HL-60 (cell line): ENCODE measurements around the gene RBBP7.
"Not testable (repeated sequence)": the region's sequence is repeated elsewhere in the genome, so short reads cannot be mapped to it uniquely, and the experiment has no call there.

Experiments
- DNase-seq, 2 experiments: peaks; one replicate each; pipeline ENCODE4 v3.0.0-alpha.2; 2010 to 2020; ENCODE audit warnings: low read depth in 1 of 2, low spot score in 1 of 2
- H3K27ac ChIP-seq: fragments of 250-450 bp; sonication (Bioruptor Pico); replicated peaks from 2 replicates; pipeline ENCODE4 v1.5.1; 2020; ENCODE audit warnings: mild to moderate bottlenecking, moderate library complexity
- H3K27me3 ChIP-seq: fragments of 250-450 bp; sonication (Bioruptor Pico); 2 replicates; pipeline ENCODE4 v1.5.1; 2021; ENCODE audit warnings: mild to moderate bottlenecking, moderate library complexity; ENCODE audit not compliant: insufficient read depth, poor library complexity, severe bottlenecking
- H3K4me3 ChIP-seq: replicated peaks from 2 replicates; pipeline ENCODE4 v1.5.1; 2011; ENCODE audit warnings: mild to moderate bottlenecking, control low read depth, low read length; ENCODE audit not compliant: insufficient read depth
- GABPA ChIP-seq: IDR thresholded peaks from 2 replicates; pipeline ENCODE4 v1.6.1; 2012; ENCODE audit warnings: low read depth
- POLR2AphosphoS5 ChIP-seq: IDR thresholded peaks from 2 replicates; pipeline ENCODE4 v1.6.1; 2012; ENCODE audit warnings: low read depth
- SPI1 ChIP-seq: IDR thresholded peaks from 2 replicates; pipeline ENCODE4 v1.6.1; 2012; ENCODE audit warnings: low read depth, mild to moderate bottlenecking, borderline replicate concordance
- TF ChIP-seq, protein P1 (sequence below): IDR thresholded peaks from 2 replicates; pipeline ENCODE4 v1.6.1; 2012; ENCODE audit warnings: low read depth; ENCODE audit not compliant: insufficient replicate concordance
- TF ChIP-seq, protein P2 (sequence below): IDR thresholded peaks from one replicate; pipeline ENCODE4 v1.5.1; 2011; ENCODE audit warnings: low read length, control low read depth, inconsistent platforms; ENCODE audit not compliant: insufficient read depth

RBBP7 gene

DNA sequence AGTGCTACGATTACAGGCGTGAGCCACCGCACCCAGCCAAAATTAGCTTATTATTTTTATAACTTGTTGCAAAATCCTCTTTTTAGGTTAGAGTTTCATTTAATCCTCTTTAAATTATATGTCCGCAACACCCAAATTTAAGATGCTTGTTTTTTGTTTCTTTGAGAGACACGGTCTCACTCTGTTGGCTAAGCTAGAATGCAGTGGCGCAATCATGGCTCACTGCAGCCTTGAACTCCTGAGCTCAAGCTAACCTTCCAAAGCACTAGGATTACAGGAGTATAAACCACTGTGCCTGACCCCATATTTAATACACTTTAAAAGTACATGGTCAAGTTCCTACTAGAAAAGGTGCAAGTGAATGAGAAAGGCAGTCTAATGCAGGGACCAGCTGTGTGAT, 2.2 kb downstream of the RBBP7 start:
- no peak overlapping the region for H3K27ac ChIP-seq
- peak overlapping the region; percentile 67; the same call in 1 of the 2 replicates for H3K4me3 ChIP-seq
- TF ChIP-seq SPI1 (no peak), GABPA (no peak), POLR2AphosphoS5 (no peak)
- TF ChIP-seq, protein P1, sequence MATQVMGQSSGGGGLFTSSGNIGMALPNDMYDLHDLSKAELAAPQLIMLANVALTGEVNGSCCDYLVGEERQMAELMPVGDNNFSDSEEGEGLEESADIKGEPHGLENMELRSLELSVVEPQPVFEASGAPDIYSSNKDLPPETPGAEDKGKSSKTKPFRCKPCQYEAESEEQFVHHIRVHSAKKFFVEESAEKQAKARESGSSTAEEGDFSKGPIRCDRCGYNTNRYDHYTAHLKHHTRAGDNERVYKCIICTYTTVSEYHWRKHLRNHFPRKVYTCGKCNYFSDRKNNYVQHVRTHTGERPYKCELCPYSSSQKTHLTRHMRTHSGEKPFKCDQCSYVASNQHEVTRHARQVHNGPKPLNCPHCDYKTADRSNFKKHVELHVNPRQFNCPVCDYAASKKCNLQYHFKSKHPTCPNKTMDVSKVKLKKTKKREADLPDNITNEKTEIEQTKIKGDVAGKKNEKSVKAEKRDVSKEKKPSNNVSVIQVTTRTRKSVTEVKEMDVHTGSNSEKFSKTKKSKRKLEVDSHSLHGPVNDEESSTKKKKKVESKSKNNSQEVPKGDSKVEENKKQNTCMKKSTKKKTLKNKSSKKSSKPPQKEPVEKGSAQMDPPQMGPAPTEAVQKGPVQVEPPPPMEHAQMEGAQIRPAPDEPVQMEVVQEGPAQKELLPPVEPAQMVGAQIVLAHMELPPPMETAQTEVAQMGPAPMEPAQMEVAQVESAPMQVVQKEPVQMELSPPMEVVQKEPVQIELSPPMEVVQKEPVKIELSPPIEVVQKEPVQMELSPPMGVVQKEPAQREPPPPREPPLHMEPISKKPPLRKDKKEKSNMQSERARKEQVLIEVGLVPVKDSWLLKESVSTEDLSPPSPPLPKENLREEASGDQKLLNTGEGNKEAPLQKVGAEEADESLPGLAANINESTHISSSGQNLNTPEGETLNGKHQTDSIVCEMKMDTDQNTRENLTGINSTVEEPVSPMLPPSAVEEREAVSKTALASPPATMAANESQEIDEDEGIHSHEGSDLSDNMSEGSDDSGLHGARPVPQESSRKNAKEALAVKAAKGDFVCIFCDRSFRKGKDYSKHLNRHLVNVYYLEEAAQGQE, result no peak
- TF ChIP-seq, protein P2, sequence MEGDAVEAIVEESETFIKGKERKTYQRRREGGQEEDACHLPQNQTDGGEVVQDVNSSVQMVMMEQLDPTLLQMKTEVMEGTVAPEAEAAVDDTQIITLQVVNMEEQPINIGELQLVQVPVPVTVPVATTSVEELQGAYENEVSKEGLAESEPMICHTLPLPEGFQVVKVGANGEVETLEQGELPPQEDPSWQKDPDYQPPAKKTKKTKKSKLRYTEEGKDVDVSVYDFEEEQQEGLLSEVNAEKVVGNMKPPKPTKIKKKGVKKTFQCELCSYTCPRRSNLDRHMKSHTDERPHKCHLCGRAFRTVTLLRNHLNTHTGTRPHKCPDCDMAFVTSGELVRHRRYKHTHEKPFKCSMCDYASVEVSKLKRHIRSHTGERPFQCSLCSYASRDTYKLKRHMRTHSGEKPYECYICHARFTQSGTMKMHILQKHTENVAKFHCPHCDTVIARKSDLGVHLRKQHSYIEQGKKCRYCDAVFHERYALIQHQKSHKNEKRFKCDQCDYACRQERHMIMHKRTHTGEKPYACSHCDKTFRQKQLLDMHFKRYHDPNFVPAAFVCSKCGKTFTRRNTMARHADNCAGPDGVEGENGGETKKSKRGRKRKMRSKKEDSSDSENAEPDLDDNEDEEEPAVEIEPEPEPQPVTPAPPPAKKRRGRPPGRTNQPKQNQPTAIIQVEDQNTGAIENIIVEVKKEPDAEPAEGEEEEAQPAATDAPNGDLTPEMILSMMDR, result no peak
- no peaks in the 10 kb centered on the region for H3K27me3 ChIP-seq
- DNase-seq, result no peak

DNA sequence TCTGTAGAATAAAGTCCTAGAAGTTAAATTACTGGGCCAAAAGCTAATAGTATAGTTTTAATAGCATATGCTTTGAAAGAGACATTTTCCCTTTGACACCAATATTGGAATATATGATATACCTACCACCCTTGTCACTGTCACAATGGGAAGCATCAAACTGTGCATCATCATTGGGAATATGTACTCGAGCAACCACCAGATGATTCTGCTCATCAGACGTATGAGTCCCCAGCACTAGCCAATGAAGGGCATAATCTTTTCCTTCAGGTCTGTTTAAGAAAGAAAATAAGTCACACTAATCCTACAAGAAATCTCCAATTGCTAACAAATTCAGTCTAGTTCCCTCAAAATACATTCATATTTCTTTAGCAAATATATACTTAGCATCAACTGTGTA, 7.3 kb downstream of the RBBP7 start:
- Histone ChIP-seq H3K27me3 (no peaks in the 10 kb centered on the region), H3K27ac (no peak overlapping the region), H3K4me3 (no peak overlapping the region)
- no peak for DNase-seq
- TF ChIP-seq, protein P2, result no peak
- TF ChIP-seq, protein P1, result no peak
- TF ChIP-seq GABPA, result no peak
- TF ChIP-seq SPI1, result no peak
- TF ChIP-seq POLR2AphosphoS5, result no peak

DNA sequence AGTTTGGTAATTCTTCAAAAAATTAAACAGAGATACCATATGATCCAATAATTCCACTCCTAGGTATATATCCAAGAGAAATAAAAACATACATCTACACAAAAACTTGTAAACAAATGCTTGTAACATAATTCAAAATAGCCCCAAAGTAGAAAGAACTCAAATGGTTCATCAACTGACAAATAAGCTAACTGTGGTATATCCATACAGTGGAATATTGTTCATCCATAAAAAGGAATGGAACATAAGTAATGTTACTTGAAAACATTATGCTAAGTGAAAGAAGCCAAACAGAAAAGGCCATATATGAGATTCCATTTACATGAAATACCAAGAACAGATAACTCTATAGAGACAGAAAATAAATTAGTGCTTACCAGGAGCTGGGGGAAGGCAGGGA, 13.4 kb downstream of the RBBP7 start:
- no peak overlapping the region for H3K4me3 ChIP-seq
- TF ChIP-seq SPI1 (no peak), GABPA (no peak), POLR2AphosphoS5 (no peak)
- TF ChIP-seq, protein P2, result no peak
- TF ChIP-seq, protein P1, result no peak
- H3K27ac ChIP-seq, result no peak overlapping the region
- no peak for DNase-seq
- H3K27me3 ChIP-seq, result no peaks in the 10 kb centered on the region

DNA sequence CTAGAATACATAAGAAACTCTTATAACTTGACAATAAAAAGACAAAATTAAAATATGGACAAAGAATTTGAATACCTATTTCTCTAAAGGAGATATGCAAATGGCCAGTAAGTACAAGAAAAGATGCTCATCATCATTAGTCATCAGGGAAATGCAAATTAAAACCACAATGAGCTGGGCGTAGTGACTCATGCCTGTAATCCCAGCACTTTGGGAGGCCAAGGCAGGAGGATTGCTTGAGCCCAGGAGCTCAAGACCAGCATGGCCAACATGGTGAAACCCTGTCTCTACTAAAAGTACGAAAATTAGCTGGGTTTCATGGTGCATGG, 14.1 kb downstream of the RBBP7 start:
- H3K27ac ChIP-seq, H3K27me3 ChIP-seq, H3K4me3 ChIP-seq, DNase-seq: not testable (repeated sequence)
